Measurements from ENCODE around the gene COL1A1.

DNA sequence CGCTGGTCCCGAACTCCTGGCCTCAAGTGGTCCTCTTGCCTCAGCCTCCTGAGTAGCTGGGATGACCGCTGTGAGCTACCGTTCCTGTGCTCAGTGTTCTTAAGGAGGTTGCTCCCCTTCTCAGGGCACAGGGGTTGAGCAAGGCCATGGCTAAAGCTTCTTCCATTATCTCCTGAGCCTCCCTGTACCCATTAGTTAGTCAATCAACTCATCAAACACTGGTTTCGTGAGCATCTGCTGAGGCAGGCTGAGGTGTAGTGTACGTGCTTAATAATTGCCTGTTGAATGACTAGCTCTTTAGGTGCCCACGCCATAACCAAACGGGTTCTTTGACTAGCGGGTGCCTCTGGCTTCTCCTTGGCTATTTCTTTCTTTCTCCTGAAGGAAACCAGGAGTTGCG is 24.0 kb downstream of the COL1A1 start:
- TF ChIP-seq CTCF (IDR thresholded peaks at IDR 0.05): no peak
- no peak for TF ChIP-seq POLR2A (IDR thresholded peaks at IDR 0.05)

Data from lower leg skin (tissue), 3 donors.